ENCODE data around the gene FANK1.
"Not testable (repeated sequence)": the region's sequence is repeated elsewhere in the genome, so short reads cannot be mapped to it uniquely, and the experiment has no call there.

FANK1 gene

DNA sequence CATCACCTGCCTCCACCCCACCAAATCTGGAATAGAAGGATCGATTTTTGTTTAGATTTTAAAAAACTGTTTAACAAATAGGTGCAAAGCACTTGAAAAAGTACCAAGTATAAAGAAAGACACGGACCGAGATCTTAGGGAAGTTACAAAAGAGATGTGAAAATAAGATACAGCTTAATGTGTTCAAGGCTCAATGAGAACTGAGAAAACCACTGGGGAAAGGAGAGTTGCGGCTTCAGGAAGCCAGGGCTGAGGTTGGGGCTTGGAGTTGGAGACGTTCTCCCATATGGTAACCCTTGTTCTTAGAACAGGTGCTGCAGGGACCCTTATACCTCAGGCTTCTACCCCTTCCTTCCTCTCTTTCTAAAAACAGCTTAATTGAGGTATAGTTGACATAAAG, 140.2 kb downstream of the FANK1 start:
- no peak for DNase-seq

DNA sequence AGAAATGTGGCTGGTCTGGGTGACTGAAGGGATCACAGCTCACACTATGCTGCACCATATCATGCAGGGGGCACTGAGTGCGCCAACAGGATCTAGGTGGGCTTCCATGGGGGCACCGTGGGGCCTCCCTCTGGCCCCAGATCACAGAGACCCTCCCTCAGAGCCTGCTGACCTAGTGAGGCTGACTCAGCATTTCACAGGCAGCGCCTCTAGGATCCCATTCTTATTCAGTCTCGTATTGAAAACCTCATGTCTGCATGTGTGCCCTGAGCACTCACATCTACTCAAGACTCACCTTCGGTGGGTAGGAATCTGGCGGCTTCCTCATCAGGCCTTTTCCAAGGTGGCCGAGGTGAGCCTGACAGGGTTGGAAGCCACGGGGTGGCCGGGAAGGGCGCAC, 141.6 kb downstream of the FANK1 start:
- no peak for DNase-seq

DNA sequence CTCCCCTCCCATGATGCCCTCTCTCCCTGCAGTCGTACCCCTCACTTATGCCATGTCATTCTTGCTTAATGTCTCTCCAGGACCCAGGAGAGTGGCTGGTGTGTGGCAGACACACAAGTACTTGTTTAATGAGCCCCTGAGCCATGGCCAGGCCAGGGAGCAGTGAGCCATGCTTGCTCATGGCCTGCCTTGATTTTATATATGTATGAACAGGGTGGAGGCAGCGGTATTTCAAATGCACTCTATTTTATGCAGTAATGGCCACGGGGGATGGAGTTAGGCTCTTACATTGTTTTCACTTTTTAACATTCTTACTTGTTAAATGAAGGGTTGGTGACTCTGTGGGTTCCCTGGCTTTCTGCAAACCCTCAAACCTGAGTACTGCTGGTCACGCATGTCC, 144.8 kb downstream of the FANK1 start:
- DNase-seq, result no peak

DNA sequence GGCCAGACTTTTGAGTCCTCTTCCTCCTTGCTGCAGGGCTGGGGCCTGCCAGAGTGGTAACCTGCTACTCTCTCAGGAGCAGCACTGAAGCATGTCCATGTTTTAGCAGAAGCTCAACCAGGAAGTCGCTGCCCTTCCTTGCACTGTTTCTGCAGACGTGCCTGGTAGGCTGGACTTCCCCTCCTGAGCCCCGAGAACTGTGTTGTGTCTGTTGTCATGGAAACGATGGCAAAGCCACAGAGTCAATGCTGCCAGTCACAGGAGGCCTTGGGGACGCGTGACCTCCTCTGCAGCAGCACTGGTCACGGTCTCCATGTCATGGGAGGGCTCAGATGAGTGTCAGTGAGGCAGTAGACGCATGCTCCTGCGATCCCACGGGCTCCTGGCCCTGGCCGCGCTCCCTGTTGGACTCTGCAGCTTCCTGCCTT, 145.5 kb downstream of the FANK1 start:
- DNase-seq, result peak; percentile 86

DNA sequence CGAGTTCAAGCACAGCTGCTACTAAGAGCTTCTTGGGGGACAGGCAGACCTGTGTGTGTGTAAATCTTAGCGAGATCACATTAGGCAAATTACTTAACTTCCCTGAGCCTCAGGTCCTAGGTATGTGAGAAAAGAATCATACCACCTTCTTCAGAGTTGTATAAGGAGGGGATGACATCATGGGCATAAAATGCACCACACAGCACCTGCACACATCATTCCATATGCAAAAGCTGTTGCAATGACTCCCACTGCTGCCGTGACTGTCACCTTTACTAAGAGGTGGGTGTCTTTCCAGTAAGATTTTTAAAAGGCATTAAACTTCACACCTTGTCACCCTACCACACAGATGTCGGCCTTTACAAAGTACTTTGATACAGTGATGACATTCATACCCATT, 146.0 kb downstream of the FANK1 start:
- DNase-seq, result no peak

DNA sequence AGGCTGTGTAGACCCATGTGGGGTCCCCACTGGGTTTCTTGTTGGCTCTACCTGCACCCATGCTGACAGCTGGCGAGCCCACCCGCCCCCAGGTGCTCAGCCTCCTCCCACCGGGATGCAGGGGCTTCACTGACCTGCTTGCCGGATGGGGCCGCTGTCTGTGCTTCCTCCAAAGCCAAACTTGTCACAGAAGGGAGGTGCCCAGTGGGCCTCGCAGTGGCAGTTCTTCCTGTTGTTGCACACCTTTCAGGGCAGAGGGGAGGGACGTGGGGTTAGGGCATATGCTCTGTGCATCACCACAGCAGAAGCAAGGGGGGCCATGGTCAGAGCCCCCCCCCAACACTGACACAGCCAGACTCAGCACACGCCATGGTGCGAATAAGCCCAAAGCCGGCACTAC, 146.5 kb downstream of the FANK1 start:
- no peak for DNase-seq

DNA sequence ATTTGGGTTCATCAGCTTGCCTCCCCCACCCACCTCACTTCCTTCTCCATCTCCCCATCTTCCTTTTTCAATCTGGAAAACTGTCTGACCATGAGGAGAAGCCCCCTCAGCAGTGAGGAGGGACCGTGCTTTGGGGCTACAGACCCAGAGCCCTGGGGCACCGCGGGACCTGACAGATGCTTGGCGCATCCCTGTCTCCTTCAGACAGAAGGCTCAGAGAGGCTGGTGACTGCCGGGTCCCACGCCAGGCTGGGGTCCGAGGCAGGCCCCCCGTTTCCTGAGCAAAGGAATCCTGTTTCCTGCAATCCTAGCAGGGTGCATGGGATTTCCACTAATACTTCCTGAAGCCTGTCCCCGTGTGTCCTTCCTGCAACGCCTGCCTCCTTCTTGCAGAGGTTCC, 147.0 kb downstream of the FANK1 start:
- DNase-seq, result no peak

DNA sequence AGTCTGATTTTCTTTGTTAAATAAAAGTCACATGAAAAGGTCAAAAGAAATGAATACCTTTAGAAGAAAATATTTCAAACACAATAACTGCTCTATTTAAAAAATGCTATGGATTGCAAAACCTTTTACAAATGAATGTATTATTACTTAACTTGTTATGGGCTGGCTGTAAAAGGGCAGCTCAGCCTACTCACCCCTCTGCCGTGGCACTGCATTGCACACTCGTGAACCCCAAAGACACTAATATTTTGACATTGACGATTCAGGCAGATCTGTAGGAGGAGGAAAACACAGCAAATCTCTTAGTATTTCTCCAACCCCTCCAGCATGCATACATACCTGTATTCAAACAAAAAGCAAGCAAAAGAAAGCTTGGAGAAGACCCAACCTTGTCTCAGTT, 149.5 kb downstream of the FANK1 start:
- DNase-seq, result no peak

DNA sequence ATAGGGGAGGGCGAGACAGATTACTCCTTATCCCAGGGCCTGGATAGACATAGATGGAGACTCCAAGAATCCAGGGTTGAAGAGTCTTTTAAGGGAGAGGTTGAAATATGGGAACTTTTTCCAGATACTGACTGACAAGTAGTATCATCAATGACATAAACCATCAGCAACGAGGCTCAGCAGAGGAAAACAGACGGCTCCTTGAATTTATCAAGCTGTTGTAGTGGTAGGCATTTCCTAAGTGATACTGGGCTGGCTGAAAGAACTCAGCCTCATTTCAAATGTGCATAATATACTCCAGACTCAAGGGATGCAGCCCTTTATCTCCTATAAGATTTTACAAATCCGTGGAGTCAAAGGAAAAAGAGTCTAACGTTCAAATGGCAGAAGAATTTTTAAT, 150.5 kb downstream of the FANK1 start:
- no peak for DNase-seq

DNA sequence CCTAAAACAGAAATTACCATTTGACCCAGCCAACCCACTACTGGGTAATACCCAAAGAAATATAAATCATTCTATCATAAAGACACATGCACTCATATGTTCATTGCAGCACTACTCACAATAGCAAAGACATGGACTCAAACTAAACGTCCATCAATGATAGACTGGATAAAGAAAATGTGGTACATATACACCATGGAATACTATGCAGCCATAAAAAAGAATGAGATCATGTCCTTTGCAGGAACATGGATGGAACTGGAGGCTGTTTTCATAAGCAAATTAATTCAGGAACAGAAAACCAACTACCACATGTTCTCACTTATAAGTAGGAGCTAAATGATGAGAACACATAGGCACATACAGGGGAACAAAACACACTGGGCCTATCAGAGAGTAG, 151.4 kb downstream of the FANK1 start:
- DNase-seq, result not testable (repeated sequence)

DNA sequence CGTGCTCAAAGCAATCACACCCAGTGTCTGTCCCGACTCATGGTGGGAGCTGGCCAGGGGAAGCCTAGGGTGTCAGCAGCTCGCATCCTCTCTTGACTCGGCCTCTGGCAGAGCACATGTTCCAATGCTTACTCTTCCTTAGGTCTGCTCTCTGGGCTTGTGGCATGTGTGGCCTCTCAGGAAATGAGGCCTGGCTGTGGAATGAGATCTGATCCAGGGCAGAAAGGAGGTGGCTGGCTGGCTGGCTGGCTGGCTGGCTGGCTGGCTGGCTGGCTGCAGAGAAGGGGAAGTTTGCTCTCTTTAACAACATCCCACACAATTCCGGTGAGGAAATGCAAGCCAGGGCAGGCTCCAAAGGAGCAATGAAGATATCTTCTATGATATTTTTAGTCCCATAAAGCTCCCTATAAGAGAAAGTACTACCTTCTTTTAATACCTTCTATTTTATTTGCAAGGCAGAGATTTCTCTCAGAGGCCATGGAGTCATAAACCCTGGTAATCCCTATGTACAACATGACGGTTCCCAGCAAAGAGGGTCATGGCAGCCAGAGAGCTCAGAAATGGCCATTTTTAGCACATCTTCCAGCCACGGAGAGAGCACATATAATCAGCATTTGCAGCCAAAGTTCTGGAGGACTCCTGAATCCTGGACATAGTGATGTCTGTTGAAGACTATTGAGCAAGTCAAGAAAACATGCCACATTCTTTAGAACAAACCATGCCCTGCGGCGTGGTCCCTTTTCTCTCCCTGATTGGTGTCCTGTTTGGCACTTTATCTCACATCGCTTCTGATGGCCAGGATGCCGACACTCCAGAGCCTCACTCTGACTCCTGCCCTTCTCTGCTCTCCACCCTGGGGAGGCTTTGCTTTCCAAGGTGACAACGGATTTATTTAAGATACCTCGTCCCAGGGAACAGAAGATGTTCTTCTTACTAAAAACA, 153.7 kb downstream of the FANK1 start:
- peak; percentile 60 for DNase-seq

DNA sequence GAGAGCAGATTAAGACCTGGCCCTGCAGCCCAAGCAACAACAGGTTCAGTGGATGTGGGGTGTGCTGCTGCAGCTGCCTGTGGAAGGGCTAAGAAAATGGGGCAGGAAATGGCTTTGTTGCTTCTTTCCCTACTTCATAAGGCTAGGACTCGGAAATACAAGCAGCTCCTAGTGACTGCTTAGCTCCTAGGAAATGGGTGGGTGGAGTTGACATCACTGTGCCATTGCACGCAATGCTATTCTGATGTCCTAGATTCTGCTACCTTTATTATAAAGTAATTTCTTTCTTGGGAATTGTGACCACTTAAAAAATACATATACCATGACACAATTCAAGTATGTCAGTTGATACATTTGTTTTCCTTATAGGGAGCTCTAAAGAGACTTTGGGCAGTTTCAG, 155.8 kb downstream of the FANK1 start:
- DNase-seq, result no peak

DNA sequence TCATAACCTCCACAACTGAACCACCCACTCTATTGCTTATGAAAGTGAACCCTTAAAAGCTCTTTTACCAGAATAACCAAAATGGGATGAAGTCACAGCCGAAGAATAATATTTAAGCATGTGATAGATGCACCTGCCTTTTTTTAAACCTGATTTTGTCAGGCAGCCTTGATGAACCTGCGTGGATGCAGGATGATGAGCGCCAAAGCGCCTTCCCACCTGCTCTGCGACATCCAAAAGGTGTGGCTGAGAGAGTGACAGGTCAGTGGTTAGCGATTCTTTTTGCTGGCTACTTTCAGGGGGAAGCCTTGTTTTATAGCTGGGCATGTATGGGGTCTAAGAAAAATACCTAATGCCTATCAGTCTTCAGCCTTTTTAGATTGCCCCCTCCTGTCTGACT, 157.8 kb downstream of the FANK1 start:
- DNase-seq, result no peak

DNA sequence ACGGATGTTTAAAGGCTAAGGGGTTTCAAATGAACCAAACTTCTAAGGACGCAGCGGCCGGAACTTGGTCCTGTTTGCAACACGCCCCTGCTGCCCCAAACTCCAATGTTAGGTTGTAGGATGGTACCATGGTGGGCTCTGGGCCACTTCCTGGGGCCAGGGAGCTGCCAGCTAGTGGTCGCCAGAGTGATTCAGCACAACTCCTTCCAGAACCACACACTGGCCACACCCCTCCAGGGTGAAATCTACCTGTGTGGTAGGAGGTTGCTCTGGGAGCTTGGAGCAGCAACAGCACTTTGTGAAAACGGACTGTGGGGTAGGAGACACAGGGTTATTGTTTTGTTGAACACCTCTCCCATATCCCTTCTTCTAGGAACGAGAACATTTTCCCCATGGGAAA, 161.1 kb downstream of the FANK1 start:
- no peak for DNase-seq

DNA sequence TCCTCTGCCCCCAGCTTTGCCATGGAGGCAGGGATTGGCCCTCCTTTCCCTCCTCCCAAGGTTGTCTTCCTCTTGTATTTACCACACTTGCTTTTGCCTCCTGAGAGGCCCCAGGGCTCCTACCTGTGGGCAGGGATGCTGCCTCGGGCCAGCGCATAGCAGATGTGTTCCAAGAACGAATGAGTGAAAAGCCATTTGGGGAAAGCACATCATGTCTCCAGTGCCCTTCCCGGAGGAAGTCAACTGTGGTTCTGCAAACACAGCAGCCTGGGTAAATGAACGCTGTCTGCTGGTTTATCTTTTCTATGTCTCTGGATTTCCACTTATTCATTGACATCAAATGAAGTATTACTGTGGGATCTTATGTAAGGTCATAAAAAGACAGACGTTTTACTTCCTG, 161.7 kb downstream of the FANK1 start:
- DNase-seq, result no peak

DNA sequence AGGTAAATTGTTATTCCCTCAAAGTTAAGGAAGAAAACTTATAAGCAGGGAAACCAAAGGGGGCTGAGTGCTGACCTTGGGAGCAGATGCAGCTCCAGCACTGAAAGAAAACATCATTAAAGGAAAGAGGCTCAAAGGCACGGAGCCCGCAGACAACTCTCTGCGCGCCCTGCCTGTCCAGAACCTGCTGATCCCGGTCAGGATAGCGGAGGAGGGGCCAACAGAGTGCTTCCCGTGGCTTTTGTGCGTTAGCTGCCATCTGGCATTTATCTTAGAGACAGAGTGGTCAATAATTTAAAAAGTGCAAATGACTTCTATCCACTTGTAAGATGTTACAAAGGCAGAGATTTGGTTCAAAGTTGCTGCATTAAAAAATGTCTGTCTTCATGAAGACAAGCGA, 162.1 kb downstream of the FANK1 start:
- no peak for DNase-seq

All from left hindlimb (tissue), 1 donor.